Parathyroid adenoma (tissue), 2 donors: ENCODE results near the gene HERPUD1.

Experiments
- H2AFZ ChIP-seq: fragments of 300-600 bp; sonication (generic); one replicate; pipeline ENCODE4 v1.7.0; 2017; ENCODE audit warnings: antibody characterized with exemption, mild to moderate bottlenecking
- H3K27ac ChIP-seq: fragments of 300-600 bp; sonication (generic); one replicate; pipeline ENCODE4 v1.7.0; 2017
- H3K27me3 ChIP-seq: fragments of 300-600 bp; sonication (generic); one replicate; pipeline ENCODE4 v1.7.0; 2017; ENCODE audit warnings: low read length; ENCODE audit not compliant: control insufficient read depth, insufficient read depth
- H3K36me3 ChIP-seq: fragments of 300-600 bp; sonication (generic); one replicate; pipeline ENCODE4 v1.7.0; 2017; ENCODE audit warnings: low read length; ENCODE audit not compliant: control insufficient read depth, insufficient read depth
- H3K4me1 ChIP-seq: fragments of 300-600 bp; sonication (generic); one replicate; pipeline ENCODE4 v1.7.0; 2017; ENCODE audit warnings: control low read depth
- H3K4me2 ChIP-seq: fragments of 300-600 bp; sonication (generic); one replicate; pipeline ENCODE4 v1.7.0; 2017; ENCODE audit warnings: low read length
- H3K4me3 ChIP-seq: fragments of 300-600 bp; sonication (generic); one replicate; pipeline ENCODE4 v1.7.0; 2017; ENCODE audit warnings: low read depth, low read length
- H3K79me2 ChIP-seq: fragments of 300-600 bp; sonication (generic); one replicate; pipeline ENCODE4 v1.7.0; 2017; ENCODE audit warnings: control low read depth
- H3K9ac ChIP-seq: fragments of 300-600 bp; sonication (generic); one replicate; pipeline ENCODE4 v1.7.0; 2017; ENCODE audit warnings: mild to moderate bottlenecking
- H3K9me3 ChIP-seq: fragments of 300-600 bp; sonication (generic); one replicate; pipeline ENCODE4 v1.7.0; 2017; ENCODE audit warnings: low read length; ENCODE audit not compliant: control insufficient read depth
- CTCF ChIP-seq: fragments of 300-600 bp; sonication (generic); IDR thresholded peaks from one replicate; pipeline ENCODE4 v1.7.0; 2017; ENCODE audit warnings: antibody characterized with exemption, mild to moderate bottlenecking
- donor health status: primary hyperparathyroidism.

The HERPUD1 gene

GRCh38 chr16:56886296-56886695, 45.6 kb upstream of the HERPUD1 start:
- no peak overlapping the region for H3K27ac ChIP-seq
- no peak overlapping the region for H3K4me2 ChIP-seq
- no peaks in the 10 kb centered on the region for H3K27me3 ChIP-seq
- H3K9ac ChIP-seq: no peak overlapping the region
- no peaks in the 10 kb centered on the region for H3K36me3 ChIP-seq
- H3K4me1 ChIP-seq: no peaks in the 10 kb centered on the region
- no peaks in the 10 kb centered on the region for H3K79me2 ChIP-seq
- no peak for TF ChIP-seq CTCF
- H2AFZ ChIP-seq: no peak overlapping the region
- H3K4me3 ChIP-seq: no peak overlapping the region
- no peaks in the 10 kb centered on the region for H3K9me3 ChIP-seq

GRCh38 chr16:56886826-56887225, 45.1 kb upstream of the HERPUD1 start:
- H3K27me3 ChIP-seq: no peaks in the 10 kb centered on the region
- H3K4me1 ChIP-seq: no peaks in the 10 kb centered on the region
- H3K9me3 ChIP-seq: no peaks in the 10 kb centered on the region
- H3K79me2 ChIP-seq: no peaks in the 10 kb centered on the region
- no peaks in the 10 kb centered on the region for H3K36me3 ChIP-seq
- no peak overlapping the region for H3K4me3 ChIP-seq
- no peak overlapping the region for H3K4me2 ChIP-seq
- no peak overlapping the region for H3K27ac ChIP-seq
- no peak overlapping the region for H2AFZ ChIP-seq
- TF ChIP-seq CTCF: no peak
- no peak overlapping the region for H3K9ac ChIP-seq

GRCh38 chr16:56888806-56889205, 43.1 kb upstream of the HERPUD1 start:
- Histone ChIP-seq H3K36me3 (no peaks in the 10 kb centered on the region), H3K9me3 (no peaks in the 10 kb centered on the region), H3K79me2 (no peaks in the 10 kb centered on the region), H3K27ac (no peak overlapping the region), H3K4me1 (no peaks in the 10 kb centered on the region), H3K27me3 (no peaks in the 10 kb centered on the region), H3K9ac (no peak overlapping the region), H3K4me2 (no peak overlapping the region), H2AFZ (no peak overlapping the region), H3K4me3 (no peak overlapping the region)
- no peak for TF ChIP-seq CTCF

DNA sequence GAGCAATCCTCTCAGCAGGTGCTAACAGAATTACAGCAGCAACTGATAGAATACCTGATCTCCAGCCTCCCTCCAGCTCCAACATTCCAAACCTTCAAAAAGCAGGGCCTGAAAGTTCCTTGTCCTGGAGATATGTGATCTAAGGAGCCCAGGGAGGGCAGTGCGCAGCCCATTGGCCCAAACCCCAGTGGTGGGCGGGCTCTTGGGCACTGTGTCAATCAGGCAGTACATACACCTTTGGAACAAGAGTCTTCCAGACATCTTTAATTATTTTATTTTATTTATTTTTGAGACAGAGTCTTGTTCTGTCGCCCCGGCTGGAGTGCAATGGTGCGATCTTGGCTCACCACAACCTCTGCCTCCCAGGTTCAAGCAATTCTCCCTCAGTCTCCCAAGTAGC, 42.7 kb upstream of the HERPUD1 start:
- Histone ChIP-seq H3K4me1 (no peaks in the 10 kb centered on the region), H3K79me2 (no peaks in the 10 kb centered on the region), H3K9ac (no peak overlapping the region), H3K4me2 (no peak overlapping the region), H3K9me3 (no peaks in the 10 kb centered on the region), H2AFZ (no peak overlapping the region), H3K4me3 (no peak overlapping the region), H3K27ac (no peak overlapping the region), H3K36me3 (no peaks in the 10 kb centered on the region), H3K27me3 (no peaks in the 10 kb centered on the region)
- TF ChIP-seq CTCF: no peak

GRCh38 chr16:56891685-56892084, 40.3 kb upstream of the HERPUD1 start:
- no peaks in the 10 kb centered on the region for H3K4me1 ChIP-seq
- no peaks in the 10 kb centered on the region for H3K27me3 ChIP-seq
- H3K79me2 ChIP-seq: no peaks in the 10 kb centered on the region
- no peaks in the 10 kb centered on the region for H3K36me3 ChIP-seq
- no peak overlapping the region for H3K4me3 ChIP-seq
- TF ChIP-seq CTCF: no peak
- no peak overlapping the region for H3K9ac ChIP-seq
- H3K4me2 ChIP-seq: no peak overlapping the region
- H3K9me3 ChIP-seq: no peaks in the 10 kb centered on the region
- no peak overlapping the region for H2AFZ ChIP-seq
- no peak overlapping the region for H3K27ac ChIP-seq
